A673 (cell line): ENCODE measurements around the gene KRT17.

Experiments used
- EZH2 ChIP-seq: fragments of 200-600 bp; sonication (generic); IDR thresholded peaks from 2 replicates; pipeline ENCODE4 v1.6.1; 2017; ENCODE audit warnings: borderline replicate concordance, low read depth, mild to moderate bottlenecking, mixed read lengths, antibody characterized with exemption, low read length; ENCODE audit not compliant: poor library complexity, severe bottlenecking
- TF ChIP-seq, protein P1 (sequence below): fragments of 300-800, 200-600 bp; sonication (generic); conservative IDR thresholded peaks from 2 replicates; pipeline ENCODE4 v1.5.1; 2017; ENCODE audit warnings: low read depth, mild to moderate bottlenecking, antibody characterized with exemption, low read length, moderate library complexity, mixed read lengths

- TF ChIP-seq, protein P1, sequence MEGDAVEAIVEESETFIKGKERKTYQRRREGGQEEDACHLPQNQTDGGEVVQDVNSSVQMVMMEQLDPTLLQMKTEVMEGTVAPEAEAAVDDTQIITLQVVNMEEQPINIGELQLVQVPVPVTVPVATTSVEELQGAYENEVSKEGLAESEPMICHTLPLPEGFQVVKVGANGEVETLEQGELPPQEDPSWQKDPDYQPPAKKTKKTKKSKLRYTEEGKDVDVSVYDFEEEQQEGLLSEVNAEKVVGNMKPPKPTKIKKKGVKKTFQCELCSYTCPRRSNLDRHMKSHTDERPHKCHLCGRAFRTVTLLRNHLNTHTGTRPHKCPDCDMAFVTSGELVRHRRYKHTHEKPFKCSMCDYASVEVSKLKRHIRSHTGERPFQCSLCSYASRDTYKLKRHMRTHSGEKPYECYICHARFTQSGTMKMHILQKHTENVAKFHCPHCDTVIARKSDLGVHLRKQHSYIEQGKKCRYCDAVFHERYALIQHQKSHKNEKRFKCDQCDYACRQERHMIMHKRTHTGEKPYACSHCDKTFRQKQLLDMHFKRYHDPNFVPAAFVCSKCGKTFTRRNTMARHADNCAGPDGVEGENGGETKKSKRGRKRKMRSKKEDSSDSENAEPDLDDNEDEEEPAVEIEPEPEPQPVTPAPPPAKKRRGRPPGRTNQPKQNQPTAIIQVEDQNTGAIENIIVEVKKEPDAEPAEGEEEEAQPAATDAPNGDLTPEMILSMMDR: no peak
- TF ChIP-seq EZH2: no peak
Observed at GRCh38 chr17:41588126-41588810, 36.1 kb downstream of the KRT17 start.
